Cardiac fibroblast (primary cell): ENCODE data around the gene PPP1R9A.

Experiments
- DNase-seq, 2 donors: peaks; one replicate each; pipeline versions ENCODE4 v3.0.0 to v3.0.0-alpha.2; 2010; ENCODE audit warnings: low read depth in 2 of 2
- H3K4me3 ChIP-seq, 2 donors: replicated peaks in 1 of 2; 1 replicate in 1 of 2; 2 replicates in 1 of 2; pipeline ENCODE4 v1.5.1; 2011; ENCODE audit warnings: low read depth in 2 of 2, low read length in 2 of 2, mild to moderate bottlenecking in 2 of 2, moderate library complexity in 1 of 2
- TF ChIP-seq, protein P1 (sequence below): IDR thresholded peaks from one replicate; pipeline ENCODE4 v1.5.1; 2011; ENCODE audit warnings: low read depth, mild to moderate bottlenecking, low read length, inconsistent platforms

PPP1R9A gene

DNA sequence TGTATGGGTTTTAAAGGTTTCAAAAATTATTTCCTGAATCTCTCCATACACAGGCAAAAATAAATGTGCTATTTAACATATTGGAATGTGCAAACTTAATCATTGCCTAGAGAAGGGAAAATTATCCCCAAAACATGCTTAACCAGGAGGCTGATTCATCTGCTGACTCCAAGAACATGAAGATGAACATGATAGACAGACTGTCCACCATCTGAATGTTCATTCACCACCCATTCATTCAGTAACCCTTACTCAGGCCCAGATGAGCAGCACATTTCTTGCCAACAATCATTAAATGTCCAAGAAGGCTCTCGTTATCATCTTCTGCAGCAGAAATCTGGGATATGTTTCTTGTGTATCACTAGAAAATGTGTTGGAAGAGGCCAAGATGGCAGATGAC lies 110.6 kb downstream of the PPP1R9A start:
- H3K4me3 ChIP-seq, result no peak overlapping the region
- TF ChIP-seq, protein P1, sequence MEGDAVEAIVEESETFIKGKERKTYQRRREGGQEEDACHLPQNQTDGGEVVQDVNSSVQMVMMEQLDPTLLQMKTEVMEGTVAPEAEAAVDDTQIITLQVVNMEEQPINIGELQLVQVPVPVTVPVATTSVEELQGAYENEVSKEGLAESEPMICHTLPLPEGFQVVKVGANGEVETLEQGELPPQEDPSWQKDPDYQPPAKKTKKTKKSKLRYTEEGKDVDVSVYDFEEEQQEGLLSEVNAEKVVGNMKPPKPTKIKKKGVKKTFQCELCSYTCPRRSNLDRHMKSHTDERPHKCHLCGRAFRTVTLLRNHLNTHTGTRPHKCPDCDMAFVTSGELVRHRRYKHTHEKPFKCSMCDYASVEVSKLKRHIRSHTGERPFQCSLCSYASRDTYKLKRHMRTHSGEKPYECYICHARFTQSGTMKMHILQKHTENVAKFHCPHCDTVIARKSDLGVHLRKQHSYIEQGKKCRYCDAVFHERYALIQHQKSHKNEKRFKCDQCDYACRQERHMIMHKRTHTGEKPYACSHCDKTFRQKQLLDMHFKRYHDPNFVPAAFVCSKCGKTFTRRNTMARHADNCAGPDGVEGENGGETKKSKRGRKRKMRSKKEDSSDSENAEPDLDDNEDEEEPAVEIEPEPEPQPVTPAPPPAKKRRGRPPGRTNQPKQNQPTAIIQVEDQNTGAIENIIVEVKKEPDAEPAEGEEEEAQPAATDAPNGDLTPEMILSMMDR, result no peak
- DNase-seq, result no peak

DNA sequence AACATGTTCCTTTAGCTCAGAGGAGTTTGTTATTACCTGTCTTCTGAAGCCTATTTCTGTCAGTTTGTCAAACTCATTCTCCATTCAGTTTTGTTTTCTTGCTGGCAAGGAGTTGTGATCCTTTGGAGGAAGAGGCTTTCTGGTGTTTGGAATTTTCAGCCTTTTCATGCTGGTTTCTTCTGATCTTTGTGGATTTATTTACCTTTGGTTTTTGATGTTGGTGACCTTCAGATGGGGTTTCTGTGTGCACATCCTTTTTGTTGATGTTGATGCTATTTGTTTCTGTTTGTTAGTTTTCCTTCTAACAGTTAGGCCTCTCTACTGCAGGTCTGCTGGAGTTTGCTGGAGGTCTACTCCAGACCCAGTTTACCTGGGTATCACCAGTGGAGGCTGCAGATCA lies 118.6 kb downstream of the PPP1R9A start:
- TF ChIP-seq, protein P1, result no peak
- no peak for DNase-seq
- H3K4me3 ChIP-seq, result no peak overlapping the region

DNA sequence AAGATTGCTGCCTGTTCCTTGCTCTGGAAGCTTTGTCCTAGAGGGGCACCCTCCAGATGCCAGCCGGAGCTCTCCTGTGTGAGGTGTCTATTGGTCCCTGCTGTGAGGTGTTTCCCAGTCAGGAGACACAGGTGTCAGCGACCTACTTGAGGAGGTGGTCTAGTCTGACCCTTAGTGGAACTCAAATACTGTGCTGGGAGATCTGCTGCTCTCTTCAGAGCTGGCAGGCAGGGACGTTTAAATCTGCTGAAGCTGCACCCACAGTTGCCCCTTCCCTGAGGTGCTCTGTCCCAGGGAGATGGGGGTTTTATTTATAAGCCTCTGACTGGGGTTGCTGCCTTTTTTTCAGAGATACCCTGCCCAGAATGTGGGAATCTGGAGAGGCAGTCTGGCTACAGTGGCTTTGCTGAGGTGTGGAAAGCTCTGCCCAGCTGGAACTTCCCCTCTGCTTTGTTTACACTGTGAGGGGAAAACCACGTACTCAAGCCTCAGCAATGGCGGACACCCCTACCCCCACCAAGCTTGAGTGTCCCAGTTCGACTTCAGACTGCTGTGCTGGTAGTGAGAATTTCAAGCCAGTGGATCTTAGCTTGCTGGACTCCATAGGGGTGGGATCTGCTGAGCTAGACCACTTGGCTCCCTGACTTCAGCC lies 119.2 kb downstream of the PPP1R9A start:
- TF ChIP-seq, protein P1, result no peak
- no peak for DNase-seq
- H3K4me3 ChIP-seq, result no peak overlapping the region

- TF ChIP-seq, protein P1, result no peak
- DNase-seq, result no peak
- no peak overlapping the region for H3K4me3 ChIP-seq
Measured at GRCh38 chr7:95027234-95027872, 120.0 kb downstream of the PPP1R9A start.

- no peak overlapping the region for H3K4me3 ChIP-seq
- TF ChIP-seq, protein P1, result no peak
- no peak for DNase-seq
Measured at GRCh38 chr7:95028683-95029082, 121.3 kb downstream of the PPP1R9A start.

DNA sequence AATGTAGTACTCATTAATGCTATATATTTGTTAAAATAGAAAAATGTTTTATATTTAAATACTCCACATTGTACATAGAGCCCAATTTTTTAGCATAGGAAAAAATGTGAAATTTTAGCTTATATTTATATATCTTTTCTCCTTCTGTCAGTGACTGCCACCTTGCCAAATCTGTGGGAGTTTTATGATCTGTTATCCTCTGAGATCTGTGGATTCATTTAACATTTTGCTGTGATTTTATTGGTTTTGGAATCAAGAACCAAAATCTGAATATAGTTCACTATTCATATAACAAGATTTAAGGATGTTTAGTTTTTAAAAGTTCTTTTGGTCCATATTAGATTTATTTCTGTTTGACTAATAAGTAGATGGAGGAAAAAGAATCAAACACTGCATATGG lies 127.9 kb downstream of the PPP1R9A start:
- no peak for DNase-seq
- TF ChIP-seq, protein P1, result no peak
- H3K4me3 ChIP-seq, result no peak overlapping the region
